Measurements from ENCODE around the gene CELSR3. TPM values are rescaled to one million over a fixed set of nuclear protein-coding genes. Genes with fewer than 3 reads are reported as not detected.

CELSR3 gene
- total RNA-seq, 1 experiment from 2014 or later, result 24.9 TPM

- no peak overlapping the region for H3K27ac Mint-ChIP-seq (ENCODE audit: unreplicated experiment)
- intact Hi-C loops (cut with micrococcal nuclease; ENCODE audit: unreplicated experiment), result no loop called here
- peaks cover 35% of the 10 kb centered on the region for H3K36me3 Mint-ChIP-seq (ENCODE audit: insufficient read depth, unreplicated experiment)
- H3K4me1 Mint-ChIP-seq (ENCODE audit: low read depth, unreplicated experiment), result no peaks in the 10 kb centered on the region
- CTCF ChIA-PET, result no interaction called here
- no peaks in the 10 kb centered on the region for H3K27me3 Mint-ChIP-seq (ENCODE audit: unreplicated experiment)
- no peak for DNase-seq
- H3K9me3 Mint-ChIP-seq (ENCODE audit: low read depth, unreplicated experiment), result no peaks in the 10 kb centered on the region
- H3K4me3 Mint-ChIP-seq (ENCODE audit: low read depth, unreplicated experiment), result no peak overlapping the region
- no peak for TF ChIP-seq CTCF (IDR thresholded peaks at IDR 0.05; ENCODE audit: unreplicated experiment)
- BruUV-seq (replicated peaks), result no TSS peak
These were observed 31.9 kb downstream of the CELSR3 start for GRCh38 chr3:48630833-48631232.

- intact Hi-C loops (cut with micrococcal nuclease; ENCODE audit: unreplicated experiment), result no loop called here
- Mint-ChIP-seq H3K9me3 (ENCODE audit: low read depth, unreplicated experiment) (no peaks in the 10 kb centered on the region), H3K27ac (ENCODE audit: unreplicated experiment) (no peak overlapping the region), H3K27me3 (ENCODE audit: unreplicated experiment) (no peaks in the 10 kb centered on the region), H3K36me3 (ENCODE audit: insufficient read depth, unreplicated experiment) (peaks cover 31% of the 10 kb centered on the region), H3K4me1 (ENCODE audit: low read depth, unreplicated experiment) (no peaks in the 10 kb centered on the region), H3K4me3 (ENCODE audit: low read depth, unreplicated experiment) (no peak overlapping the region)
- no peak for TF ChIP-seq CTCF (IDR thresholded peaks at IDR 0.05; ENCODE audit: unreplicated experiment)
- CTCF ChIA-PET, result no interaction called here
- no peak for DNase-seq
- BruUV-seq (replicated peaks), result no TSS peak
These were observed 32.3 kb downstream of the CELSR3 start for GRCh38 chr3:48630407-48630806.

- no peak for DNase-seq
- H3K27me3 Mint-ChIP-seq (ENCODE audit: unreplicated experiment), result no peaks in the 10 kb centered on the region
- CTCF ChIA-PET, result no interaction called here
- TF ChIP-seq CTCF (IDR thresholded peaks at IDR 0.05; ENCODE audit: unreplicated experiment), result no peak
- intact Hi-C loops (cut with micrococcal nuclease; ENCODE audit: unreplicated experiment), result no loop called here
- H3K9me3 Mint-ChIP-seq (ENCODE audit: low read depth, unreplicated experiment), result no peaks in the 10 kb centered on the region
- no TSS peak for BruUV-seq (replicated peaks)
- peaks cover 27% of the 10 kb centered on the region for H3K36me3 Mint-ChIP-seq (ENCODE audit: insufficient read depth, unreplicated experiment)
- H3K4me1 Mint-ChIP-seq (ENCODE audit: low read depth, unreplicated experiment), result no peaks in the 10 kb centered on the region
- no peak overlapping the region for H3K27ac Mint-ChIP-seq (ENCODE audit: unreplicated experiment)
- no peak overlapping the region for H3K4me3 Mint-ChIP-seq (ENCODE audit: low read depth, unreplicated experiment)
These were observed 32.8 kb downstream of the CELSR3 start for GRCh38 chr3:48629894-48630293.

- Mint-ChIP-seq H3K27me3 (ENCODE audit: unreplicated experiment) (no peaks in the 10 kb centered on the region), H3K9me3 (ENCODE audit: low read depth, unreplicated experiment) (no peaks in the 10 kb centered on the region), H3K36me3 (ENCODE audit: insufficient read depth, unreplicated experiment) (peaks cover 21% of the 10 kb centered on the region), H3K4me1 (ENCODE audit: low read depth, unreplicated experiment) (no peaks in the 10 kb centered on the region), H3K4me3 (ENCODE audit: low read depth, unreplicated experiment) (no peak overlapping the region), H3K27ac (ENCODE audit: unreplicated experiment) (no peak overlapping the region)
- CTCF ChIA-PET, result no interaction called here
- no peak for DNase-seq
- intact Hi-C loops (cut with micrococcal nuclease; ENCODE audit: unreplicated experiment), result no loop called here
- BruUV-seq (replicated peaks), result no TSS peak
- no peak for TF ChIP-seq CTCF (IDR thresholded peaks at IDR 0.05; ENCODE audit: unreplicated experiment)
These were observed 34.2 kb downstream of the CELSR3 start for GRCh38 chr3:48628277-48629017.

Measured in Calu3 (cell line).